Ishikawa (cell line): ENCODE data around the gene MFSD12.

ENCODE experiments used
- CEBPB ChIP-seq: IDR thresholded peaks from 2 replicates; pipeline ENCODE4 v1.6.1; 2012
- CREB1 ChIP-seq: IDR thresholded peaks from 2 replicates; pipeline ENCODE4 v1.6.1; 2012; ENCODE audit warnings: low read depth
- EP300 ChIP-seq: IDR thresholded peaks from 2 replicates; pipeline ENCODE4 v1.6.1; 2012; ENCODE audit warnings: borderline replicate concordance
- FOXM1 ChIP-seq: IDR thresholded peaks from 2 replicates; pipeline ENCODE4 v1.6.1; 2012; ENCODE audit warnings: low read depth, borderline replicate concordance
- MAX ChIP-seq: IDR thresholded peaks from 2 replicates; pipeline ENCODE4 v1.6.1; 2012
- RAD21 ChIP-seq: IDR thresholded peaks from 2 replicates; pipeline ENCODE4 v1.6.1; 2012; ENCODE audit warnings: low read depth
- YY1 ChIP-seq: IDR thresholded peaks from 2 replicates; pipeline ENCODE4 v1.6.1; 2012; ENCODE audit warnings: low read depth
- ZBTB7A ChIP-seq: IDR thresholded peaks from 2 replicates; pipeline ENCODE4 v1.6.1; 2012; ENCODE audit warnings: low read depth

DNA sequence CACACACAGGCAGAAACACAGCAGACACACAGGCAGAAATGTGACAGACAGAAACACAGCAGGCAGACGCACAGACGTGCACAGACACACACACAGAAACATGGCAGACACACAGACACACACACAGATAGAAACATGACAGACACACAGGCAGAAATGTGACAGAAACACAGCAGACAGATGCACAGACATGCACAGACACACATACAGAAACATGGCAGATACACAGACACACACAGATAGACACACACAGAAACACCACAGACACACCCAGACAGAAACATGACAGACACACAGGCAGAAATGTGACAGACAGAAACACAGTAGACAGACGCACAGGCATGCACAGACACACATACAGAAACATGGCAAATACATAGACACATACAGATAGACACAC is 48.0 kb upstream of the MFSD12 start:
- TF ChIP-seq MAX (no peak), EP300 (no peak), YY1 (no peak), ZBTB7A (no peak), RAD21 (no peak), CREB1 (no peak), CEBPB (no peak), FOXM1 (no peak)
